ENCODE data around the gene IL22RA1.

The IL22RA1 gene

DNA sequence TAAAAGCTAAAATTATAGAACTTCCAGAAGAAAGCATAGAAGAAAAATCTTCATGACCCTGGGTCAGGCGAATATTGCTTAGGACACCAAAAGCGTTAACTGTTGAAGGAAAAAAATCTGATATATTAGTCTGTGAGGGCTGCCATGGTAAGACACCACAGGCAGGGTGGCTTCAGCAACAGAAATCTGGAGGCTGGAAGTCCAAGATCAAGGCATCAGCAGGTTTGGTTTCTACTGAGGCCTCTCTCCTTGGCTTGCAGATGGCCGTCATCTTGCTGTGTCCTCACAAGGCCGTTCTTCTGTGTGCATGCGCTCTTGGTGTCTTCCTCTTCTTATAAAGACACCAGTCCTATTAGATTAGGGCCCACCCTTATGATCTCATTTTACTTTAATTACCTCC is 29.7 kb upstream of the IL22RA1 start:
- DNase-seq (ENCODE audit: low read depth, low spot score): no peak
- H3K4me3 ChIP-seq (ENCODE audit: low read length): no peak overlapping the region

DNA sequence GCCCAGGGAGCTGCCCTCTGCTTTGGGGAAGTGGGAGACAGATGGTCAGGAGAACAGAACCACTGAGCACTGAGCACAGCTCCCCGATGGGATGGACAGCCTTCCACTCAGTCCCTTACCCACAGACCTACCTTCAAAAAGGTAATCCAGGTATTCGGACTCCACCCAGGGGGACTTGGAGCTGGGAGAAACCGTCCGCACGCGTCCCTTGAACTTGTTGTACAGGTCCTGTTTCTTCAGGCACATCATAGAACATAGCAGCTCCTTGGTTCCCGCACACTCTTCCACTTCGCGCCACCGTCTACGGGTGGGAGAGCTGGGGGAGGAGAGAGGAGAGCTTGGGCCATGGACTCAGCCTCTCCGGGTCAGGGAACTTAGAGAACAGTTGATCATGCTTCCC is 26.3 kb upstream of the IL22RA1 start:
- DNase-seq (ENCODE audit: low read depth, low spot score): no peak

DNA sequence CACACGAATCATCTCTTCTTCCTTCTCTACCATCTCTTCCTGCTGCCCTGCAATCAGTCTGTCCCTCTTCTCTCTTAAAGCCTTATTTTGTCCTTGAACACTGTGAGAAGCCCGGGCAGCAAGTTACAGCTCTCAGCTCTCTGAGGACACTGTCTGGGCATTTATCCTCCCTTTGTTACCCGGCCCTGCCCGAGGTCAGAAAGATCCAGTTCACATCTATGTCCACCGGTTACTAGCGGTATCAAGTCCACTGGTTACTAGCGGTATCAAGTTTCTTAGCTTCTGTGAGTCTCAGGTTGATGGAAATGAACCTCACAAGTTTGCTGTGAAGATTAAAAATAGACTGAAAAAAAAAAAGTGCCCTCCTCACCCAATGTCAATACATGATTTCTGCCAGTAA is 25.3 kb upstream of the IL22RA1 start:
- H3K4me3 ChIP-seq (ENCODE audit: low read length): no peak overlapping the region
- DNase-seq (ENCODE audit: low read depth, low spot score): no peak

More for the DNA sequence above, 26.3 kb upstream of the IL22RA1 start:
- H3K4me3 ChIP-seq (ENCODE audit: low read length): no peak overlapping the region

DNA sequence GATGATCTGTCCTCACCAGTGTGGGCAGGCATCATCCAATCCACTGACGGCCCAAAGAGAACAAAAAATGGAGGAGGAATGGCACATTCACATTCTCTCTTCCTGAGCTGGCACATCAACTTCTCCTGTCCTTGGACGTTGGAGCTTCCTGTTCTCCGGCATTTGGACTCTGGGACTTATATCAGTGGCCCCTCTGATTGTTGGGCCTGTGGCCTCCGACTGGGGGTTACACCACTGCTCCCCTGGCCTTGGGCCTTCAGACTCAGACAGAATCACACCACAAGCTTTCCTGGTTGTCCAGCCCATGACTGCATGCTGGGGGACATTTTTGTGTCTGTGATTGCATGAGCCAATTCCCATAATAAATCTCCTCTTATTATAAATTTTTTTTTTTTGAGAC is 24.1 kb upstream of the IL22RA1 start:
- no peak for DNase-seq (ENCODE audit: low read depth, low spot score)
- H3K4me3 ChIP-seq (ENCODE audit: low read length): no peak overlapping the region

DNA sequence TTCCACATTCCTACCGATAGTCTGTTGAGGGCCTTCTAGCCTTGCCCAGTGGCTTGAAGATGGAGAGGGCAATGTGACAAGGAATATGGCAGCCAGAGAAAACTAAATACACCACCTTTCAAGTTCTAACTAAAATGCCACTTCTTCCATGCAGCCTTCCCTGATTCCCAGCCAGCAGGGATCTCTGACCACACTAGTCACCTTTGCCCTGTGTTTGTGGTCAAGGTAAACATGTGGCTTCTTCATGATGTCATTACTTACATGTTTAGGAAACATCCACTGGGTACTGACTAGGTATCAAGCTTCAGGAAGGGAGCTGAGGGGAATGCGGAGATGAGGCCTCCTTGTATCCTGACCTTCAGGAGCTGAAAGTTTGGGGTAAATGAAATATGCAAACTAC is 22.6 kb upstream of the IL22RA1 start:
- DNase-seq (ENCODE audit: low read depth, low spot score): no peak
- H3K4me3 ChIP-seq (ENCODE audit: low read length): no peak overlapping the region

DNA sequence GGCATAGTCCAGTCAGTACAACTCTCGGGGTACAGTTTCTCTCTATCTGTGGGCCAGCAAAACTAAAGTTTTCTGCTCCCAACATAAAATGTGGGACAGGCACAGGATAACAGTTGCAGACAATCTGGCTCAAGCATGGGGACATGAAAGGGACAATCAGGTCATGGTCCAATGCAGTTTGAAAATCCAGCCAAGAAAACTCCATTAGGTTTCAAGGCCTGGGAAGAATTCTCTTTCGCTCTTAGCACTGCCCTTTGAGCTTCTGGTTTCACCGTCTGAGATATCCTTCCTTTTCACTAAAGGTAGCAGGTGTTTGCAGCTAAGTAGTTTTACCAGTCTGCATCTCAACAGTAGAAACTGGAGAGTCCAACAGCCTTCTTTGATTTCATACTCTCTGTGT is 21.1 kb upstream of the IL22RA1 start:
- no peak overlapping the region for H3K4me3 ChIP-seq (ENCODE audit: low read length)
- DNase-seq (ENCODE audit: low read depth, low spot score): no peak

DNA sequence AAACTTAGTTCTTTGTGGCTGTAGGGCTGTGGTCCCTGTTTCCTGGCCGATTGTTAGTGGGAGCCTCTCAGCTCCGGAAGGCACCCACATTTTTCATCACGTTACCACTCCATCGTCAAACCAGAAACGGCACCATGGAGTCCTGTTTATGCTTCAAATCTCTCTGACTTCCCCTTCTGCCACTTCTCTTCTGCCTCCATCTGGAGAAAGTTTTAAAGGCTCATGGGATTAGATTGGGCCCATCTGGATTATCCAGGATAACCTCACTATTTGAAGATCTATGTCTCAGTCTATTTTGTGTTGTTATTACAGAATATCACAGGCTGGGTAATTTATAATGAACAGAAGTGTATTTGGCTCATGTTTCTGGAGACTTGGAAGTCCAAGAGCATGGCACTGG is 19.3 kb upstream of the IL22RA1 start:
- no peak for DNase-seq (ENCODE audit: low read depth, low spot score)
- H3K4me3 ChIP-seq (ENCODE audit: low read length): no peak overlapping the region

DNA sequence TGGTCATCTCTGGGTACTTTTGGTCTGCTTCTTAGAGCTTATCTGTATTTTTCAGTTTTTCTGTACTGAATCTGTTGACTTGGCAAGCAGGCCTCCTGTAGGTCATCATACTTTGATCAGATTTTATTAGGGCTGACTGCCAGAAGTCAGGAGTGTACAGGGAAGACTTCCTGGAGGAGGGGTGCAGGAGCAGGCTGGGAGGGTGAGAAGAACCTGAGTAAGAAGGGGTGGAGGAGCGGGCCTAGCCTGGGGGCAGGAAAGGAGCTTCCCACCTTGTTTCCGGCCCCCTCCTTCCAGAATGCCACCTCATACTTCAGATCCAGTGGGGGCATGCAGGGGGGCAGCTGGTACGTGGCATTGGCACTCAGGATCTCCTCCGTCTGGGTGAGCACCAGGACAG is 18.3 kb upstream of the IL22RA1 start:
- no peak overlapping the region for H3K4me3 ChIP-seq (ENCODE audit: low read length)
- DNase-seq (ENCODE audit: low read depth, low spot score): no peak

DNA sequence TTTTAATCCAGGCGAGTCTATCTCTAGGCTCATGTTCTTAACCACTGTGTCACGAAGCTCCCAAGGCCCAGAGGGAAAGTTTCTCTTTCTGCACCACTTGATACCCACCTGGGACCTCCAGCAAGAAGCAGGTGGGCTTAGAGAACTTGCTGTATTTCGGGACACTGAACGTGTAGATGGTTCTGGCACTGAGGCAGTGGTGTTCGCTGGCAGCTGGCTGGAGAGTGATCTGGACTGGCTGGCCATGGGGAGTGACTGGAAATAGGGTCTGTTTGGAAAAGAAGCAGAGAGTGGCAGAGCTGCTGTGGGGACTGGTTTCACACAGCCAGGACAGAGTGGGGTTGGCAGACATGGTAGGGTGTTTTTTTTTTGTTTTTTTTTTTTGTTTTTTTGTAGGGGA is 16.4 kb upstream of the IL22RA1 start:
- H3K4me3 ChIP-seq (ENCODE audit: low read length): no peak overlapping the region
- DNase-seq (ENCODE audit: low read depth, low spot score): no peak

DNA sequence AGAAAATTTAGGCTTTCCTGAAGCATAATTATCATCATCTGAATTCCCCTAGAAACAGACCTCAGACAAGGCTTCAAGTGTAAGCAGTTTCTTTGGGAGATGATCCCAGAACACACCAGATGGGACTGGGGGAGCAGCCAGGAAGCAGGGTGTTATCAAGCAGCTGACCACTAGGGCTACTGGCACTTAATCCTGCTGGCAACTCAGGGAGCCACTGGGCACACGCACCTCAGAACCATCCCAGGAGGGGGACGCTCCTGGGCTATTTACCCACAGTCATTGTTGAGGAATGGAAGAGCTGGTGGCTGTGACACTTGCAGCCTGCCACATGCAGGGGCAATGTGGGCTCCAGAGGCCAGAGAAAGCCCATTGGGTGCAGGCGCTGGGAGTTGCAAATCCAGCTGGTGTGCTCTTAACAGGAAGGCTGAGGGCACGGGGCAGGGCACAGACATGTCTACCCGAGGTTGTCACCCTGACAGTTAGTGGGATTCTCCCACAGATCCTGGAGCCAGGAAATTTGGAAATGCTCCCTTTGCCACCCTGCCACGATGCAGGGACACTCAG is 15.1 kb upstream of the IL22RA1 start:
- no peak overlapping the region for H3K4me3 ChIP-seq (ENCODE audit: low read length)
- DNase-seq (ENCODE audit: low read depth, low spot score): no peak

DNA sequence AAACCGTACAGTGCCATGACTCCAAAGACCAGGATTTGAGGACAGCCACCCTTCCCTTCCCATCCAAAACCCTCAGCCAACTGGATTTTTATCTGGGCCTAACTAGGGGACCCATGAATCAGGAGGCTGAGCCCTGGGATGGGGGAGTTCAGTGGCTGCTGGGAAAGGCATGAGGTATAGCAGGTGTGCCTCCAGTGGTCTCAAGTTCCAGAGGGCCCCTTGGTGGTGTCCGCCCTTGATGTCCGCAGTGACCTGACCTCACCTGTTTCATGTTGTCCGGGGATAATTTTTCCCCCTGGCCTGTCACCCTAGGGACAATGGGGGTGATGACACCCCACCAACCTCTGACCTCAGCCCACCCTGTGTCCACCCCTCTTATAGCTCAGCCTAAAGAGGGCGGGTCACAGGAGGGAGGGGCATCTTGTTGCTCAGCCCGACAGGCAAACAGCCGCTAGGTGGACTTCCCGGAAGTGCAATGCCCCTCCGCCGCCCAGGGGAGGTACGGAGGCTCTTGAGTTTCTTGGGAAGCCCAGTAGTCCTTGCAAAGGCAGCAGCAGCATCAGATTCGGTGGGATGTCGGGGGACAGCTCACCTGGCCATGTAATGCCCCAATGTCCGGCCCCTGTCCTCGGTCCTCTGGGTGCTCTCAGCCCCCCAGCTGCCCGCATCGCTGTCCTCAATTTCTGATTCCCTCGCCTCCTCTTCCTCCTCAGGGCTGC is 13.8 kb upstream of the IL22RA1 start:
- no peak overlapping the region for H3K4me3 ChIP-seq (ENCODE audit: low read length)
- DNase-seq (ENCODE audit: low read depth, low spot score): no peak

DNA sequence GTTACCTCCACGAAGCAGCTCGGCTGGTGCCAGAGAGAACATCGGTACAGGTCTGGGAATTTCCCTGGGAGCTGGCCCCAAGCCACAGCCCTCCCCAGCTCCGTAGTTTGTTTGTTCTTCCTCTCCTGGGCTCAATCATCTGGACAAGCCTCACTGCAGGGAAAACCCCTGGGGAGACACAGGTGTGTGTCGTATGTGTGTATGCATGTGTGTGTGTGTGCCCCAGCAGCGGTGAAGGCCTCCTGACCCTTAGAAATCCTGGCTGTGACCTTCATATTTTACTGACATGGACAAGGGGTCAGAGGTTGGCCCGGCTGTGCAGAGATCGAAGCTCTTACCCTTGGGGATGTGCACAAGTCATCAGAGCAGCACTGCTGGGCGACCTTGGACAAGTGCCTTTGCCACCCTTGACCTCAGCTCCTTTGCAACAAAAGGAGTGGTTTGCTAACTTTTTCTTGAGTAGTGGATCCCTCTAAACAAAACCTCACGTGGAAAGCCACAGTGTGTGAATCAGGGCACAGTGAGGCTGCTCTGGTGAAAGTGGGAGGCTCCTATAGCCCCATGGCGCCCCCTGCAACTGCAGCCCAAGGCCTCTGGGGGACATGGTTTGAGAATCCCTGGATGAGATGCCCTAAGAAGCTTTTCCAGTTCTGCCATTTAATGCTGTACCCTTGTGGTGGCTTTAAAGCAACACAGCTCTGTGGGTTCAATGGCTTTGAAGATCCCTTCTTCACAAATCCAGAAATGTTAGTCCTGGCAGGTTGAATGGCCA is 12.3 kb upstream of the IL22RA1 start:
- DNase-seq (ENCODE audit: low read depth, low spot score): no peak
- H3K4me3 ChIP-seq (ENCODE audit: low read length): no peak overlapping the region

DNA sequence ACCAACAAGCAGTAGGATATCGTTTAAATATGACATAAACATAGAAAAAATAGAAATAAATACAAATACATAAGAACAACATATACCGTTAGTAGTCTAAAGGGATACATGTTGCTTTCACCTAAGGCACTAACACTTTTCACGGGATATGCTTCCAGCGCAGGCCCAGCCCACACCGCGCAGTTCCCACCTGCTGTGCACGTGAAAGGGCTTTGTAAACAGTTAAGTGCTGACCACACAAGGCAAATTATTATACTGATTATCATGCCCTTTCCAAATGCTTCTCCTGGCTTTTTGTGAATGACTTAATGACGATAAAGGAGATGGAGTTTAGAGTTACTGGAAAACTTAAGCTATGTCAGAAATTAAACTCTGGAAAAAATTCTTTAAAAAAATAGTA is 11.3 kb upstream of the IL22RA1 start:
- DNase-seq (ENCODE audit: low read depth, low spot score): no peak
- no peak overlapping the region for H3K4me3 ChIP-seq (ENCODE audit: low read length)

DNA sequence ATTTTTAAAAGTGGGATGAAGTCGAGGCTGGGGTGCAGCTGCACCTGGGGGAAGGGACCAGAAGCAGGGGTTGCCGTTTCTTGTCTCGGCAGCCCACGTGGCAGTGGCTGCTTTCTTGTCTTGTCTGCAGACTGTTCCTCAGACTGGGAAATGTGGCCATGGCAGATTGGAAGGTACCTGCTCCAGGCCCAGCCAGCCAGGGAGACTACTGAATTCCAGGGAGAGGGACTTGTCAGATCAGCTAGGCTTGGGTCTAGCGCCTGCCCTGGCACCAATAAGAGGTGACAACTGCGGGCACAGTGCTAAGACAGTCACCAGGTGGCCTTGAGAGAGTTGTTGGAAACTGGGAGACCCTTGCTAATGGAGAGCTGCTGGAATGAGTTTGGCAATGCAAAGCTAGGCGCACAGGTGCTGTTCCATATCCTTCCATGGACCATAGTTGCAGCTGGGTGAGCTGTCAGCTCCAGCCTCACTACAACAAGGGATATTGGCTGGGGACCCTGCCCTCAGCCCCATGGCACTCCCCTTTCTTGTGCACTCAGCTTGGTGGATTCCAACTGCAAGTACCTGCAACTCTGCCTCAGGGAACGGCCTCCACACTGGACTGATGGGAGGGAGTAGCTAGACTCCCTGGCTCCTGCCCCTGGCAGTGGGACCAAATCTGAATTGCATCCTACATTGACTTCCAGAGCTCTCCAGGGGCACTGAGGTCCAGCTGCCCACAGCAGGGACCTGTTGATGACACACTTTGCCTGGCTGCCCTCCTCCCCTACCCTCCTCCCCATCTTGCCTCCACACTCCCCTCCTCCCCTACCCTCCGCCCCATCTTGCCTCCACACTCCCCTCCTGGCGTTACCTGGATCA is 9.9 kb upstream of the IL22RA1 start:
- H3K4me3 ChIP-seq (ENCODE audit: low read length): no peak overlapping the region

DNA sequence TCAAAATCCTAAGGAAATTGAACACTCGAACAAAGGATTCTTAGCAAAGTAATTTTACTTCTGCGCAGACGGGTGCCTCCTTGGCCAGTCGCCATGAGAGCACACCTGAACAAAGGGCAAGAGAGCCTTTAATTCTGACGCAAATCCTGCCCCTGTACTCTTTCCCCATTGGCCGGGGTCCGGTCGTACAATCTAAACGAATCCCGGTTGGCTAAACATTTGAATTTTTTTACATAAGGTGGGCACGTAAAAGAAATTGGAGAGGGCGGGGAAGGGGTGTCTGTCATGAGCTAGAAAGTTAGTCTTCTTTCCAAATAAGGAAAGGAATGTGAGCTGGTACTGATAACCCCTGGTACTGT is 8.2 kb upstream of the IL22RA1 start:
- no peak overlapping the region for H3K4me3 ChIP-seq (ENCODE audit: low read length)

More for the DNA sequence above, 9.9 kb upstream of the IL22RA1 start:
- DNase-seq (ENCODE audit: low read depth, low spot score): no peak

DNA sequence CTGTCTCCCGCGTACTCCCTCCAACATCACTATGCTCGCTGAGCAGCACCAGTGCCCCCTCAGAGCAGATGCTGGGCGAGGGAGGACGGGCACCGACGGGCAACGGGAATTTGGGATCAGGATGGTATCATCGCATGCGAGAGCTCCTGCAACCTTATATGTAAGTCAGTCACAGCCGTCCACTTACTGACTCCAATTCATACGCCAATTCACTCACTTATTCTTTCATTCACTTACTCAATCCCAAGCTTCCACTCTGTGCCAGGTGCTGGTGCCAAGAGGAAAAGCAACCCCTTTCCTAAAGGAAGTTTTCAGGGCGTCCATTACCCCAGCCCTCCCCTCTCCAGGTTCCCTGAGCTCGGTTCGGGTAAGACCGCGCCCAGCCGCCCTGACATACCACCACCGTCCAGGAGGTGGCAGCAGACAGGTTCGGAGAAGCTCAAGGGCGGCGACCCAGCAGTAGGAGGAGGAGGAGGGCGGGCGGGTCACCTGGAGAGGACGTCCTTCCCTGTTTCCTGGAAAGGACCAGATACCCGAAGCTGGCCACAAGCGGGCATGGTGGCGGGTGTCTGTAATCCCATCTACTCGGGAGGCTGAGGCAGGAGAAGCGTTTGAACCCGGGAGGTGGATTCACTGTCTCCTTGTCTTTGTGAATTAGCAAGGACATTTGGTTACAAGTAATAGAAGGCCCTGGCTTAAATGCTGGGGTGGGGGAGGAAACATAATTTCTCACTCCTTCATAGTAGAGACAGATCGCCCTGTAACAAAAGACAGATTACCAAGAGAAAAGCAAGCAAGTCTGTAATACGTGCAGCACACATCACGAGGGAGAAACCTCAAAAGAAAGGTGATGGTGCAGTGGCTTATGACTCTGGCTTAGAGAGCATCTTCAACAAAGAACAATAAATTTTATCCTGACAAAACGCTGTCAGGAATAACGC is 7.6 kb upstream of the IL22RA1 start:
- DNase-seq (ENCODE audit: low read depth, low spot score): peak; percentile 52
- H3K4me3 ChIP-seq (ENCODE audit: low read length): no peak overlapping the region

More for the DNA sequence above, 8.2 kb upstream of the IL22RA1 start:
- DNase-seq (ENCODE audit: low read depth, low spot score): no peak

DNA sequence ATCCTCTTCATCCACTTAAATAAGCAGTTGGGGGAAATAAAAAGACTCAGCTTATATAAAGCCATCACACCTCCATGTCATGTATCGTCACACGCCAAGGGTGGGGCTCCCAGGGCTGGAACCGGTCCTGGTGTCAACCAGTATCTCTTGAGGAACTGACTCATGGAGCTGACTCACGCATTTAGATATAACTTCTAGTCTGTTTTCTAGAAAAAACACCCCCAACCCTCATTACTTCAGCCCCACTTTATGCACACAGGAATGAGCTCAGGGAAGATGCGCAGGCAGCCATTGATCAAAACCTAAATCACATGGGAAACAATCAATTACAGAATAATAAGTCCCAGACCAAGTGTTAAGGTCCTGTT is 6.9 kb upstream of the IL22RA1 start:
- no peak for DNase-seq (ENCODE audit: low read depth, low spot score)
- H3K4me3 ChIP-seq (ENCODE audit: low read length): no peak overlapping the region

DNA sequence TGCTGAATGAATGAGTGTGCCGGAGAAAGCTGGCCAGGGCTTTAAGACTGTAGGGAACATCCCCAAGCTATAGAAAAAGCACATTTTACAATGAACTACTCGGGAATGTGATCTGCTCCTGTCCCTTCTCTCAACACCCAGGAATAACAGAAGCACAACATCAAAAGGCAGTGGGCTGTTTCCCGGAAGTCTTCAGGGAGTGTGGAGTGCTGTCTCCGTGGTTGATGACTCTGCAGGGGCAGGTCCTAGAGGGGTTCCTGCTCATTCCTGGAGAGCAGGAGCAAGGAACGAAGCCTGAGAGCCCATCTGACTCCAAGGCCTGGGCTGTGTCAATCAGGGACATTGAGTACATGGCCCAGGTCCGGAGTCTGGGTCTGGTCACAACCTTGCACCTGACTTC is 4.9 kb upstream of the IL22RA1 start:
- no peak for DNase-seq (ENCODE audit: low read depth, low spot score)
- no peak overlapping the region for H3K4me3 ChIP-seq (ENCODE audit: low read length)

DNA sequence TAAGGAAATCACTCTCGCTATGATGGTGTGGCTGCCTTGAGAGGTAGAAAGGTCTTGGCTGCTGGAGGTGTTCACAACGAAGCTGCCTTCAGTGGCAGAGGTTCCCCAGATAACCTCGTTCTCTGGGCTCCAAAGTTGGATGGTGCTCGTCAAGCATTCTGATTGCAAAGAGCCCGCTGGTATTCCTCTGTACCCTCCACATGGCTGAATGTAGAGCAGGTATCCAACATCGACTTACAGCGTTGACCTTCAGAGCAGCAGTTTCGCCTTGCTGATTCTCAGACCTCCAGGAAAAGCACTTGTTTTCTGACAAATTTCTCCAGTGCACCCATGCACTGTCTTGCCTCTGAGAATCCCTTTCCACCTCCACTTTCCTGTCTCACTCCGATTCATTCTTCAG is 4.3 kb upstream of the IL22RA1 start:
- no peak overlapping the region for H3K4me3 ChIP-seq (ENCODE audit: low read length)
- DNase-seq (ENCODE audit: low read depth, low spot score): no peak

All from Jurkat, Clone E6-1 (cell line).